Right forelimb (tissue), 1 donor: ENCODE measurements around the gene HS3ST5.
"Not testable (repeated sequence)": the region's sequence is repeated elsewhere in the genome, so short reads cannot be mapped to it uniquely, and the experiment has no call there.

ENCODE experiments used
- DNase-seq: peaks from one replicate; pipeline ENCODE4 v3.0.0-alpha.2; 2018

The HS3ST5 gene

DNA sequence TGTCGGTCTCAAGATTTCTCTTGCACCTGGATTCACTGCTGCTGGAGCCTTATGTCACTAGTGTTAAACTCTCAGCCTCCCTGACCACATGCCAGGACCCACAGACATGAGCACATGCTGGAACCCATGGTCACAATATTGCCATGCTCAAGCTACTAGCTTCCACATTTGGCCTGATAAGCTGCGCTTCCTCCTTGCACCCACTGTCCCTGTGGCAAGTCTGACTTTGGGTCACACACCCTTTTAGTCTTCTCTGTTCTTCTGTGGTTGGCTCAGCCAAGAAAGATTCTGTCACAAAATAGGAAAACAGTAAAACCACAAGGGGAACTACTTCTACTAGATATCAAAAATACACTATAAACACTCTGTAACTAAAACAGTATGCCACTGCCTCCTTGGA, 303.0 kb downstream of the HS3ST5 start:
- DNase-seq: no peak

- no peak for DNase-seq
Measured at GRCh38 chr6:114033606-114034005, 309.2 kb downstream of the HS3ST5 start.

DNA sequence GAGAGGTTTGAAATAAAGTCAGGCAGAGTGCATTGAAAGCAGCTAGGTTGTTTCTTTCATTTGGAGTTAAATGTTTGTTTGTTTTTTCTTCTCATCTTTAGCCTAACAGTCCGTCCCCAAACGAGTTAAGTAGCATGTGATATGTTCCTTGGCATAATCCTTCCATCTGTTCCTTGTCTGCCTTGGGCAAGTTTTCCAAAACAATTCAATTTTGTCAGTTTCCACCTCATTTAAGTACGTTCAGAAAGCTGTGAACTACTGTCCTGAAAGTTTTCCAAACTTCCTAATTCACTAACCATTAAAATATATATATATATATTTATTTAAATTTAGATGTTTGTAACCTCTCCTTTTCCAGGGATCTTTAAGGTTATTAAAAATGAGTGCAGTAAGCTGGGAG, 310.1 kb downstream of the HS3ST5 start:
- no peak for DNase-seq

- no peak for DNase-seq
Measured at GRCh38 chr6:114030767-114031166, 312.1 kb downstream of the HS3ST5 start.

DNA sequence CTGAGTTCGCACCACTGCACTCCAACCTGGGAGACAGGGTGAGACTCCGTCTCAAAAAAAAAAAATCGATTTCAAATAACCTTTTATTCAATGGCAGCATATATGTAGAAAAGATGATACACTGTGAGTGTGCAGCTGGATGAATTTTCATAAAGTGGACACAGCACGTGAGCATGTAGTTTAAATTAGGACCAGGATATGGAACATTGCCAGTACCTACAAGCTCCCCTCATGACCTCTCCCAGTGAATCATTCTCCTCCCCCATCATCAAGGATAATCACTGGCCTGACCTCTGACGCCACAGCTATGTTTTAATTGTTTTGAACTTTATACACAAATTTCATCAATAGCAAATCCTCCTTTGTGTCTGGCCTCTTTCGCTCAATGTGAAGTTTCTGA, 318.1 kb downstream of the HS3ST5 start:
- no peak for DNase-seq

- no peak for DNase-seq
Measured at GRCh38 chr6:114020196-114020595, 322.6 kb downstream of the HS3ST5 start.

- not testable (repeated sequence) for DNase-seq
Measured at GRCh38 chr6:114017146-114017545, 325.7 kb downstream of the HS3ST5 start.

- not testable (repeated sequence) for DNase-seq
Measured at GRCh38 chr6:114014106-114014505, 328.7 kb downstream of the HS3ST5 start.

GRCh38 chr6:114011486-114011885, 331.3 kb downstream of the HS3ST5 start:
- DNase-seq: not testable (repeated sequence)

- DNase-seq: no peak
Measured at GRCh38 chr6:114010540-114010939, 332.3 kb downstream of the HS3ST5 start.

DNA sequence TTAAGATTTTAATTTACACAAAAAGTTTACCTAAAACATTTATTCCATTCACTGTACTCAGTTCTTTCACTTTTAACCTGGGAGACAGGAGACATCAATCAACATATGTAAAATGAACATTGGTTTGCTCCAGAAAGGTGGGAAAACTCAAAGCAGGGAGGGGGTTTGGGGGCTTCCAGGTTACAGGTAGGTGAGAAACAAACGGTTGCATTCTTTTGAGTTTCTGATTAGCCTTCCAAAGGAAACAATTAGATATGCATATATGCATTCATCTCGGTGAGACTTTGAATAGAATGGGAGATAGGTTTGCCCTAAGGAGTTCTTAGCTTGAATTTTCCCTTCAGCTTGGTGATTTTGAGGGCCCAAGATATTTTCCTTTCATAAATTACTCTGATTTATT, 333.6 kb downstream of the HS3ST5 start:
- no peak for DNase-seq

DNA sequence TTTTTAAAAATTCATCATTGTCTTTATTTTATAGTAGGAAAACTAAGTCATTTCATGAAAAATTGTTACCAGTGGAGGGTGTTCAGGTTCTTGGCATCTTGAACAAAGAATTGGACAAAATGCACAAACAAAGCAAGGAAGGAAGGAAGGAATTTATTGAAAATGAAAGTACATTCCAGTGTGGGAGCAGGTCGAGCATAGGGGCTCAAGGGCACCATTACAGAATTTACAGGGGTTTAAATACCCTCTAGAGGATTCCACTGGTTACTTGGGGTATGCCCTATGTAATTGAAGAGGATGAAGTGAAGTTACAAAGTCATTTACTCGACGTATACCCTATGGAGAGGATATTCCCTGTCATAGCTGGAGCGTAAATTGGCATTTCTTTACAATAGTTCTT, 334.5 kb downstream of the HS3ST5 start:
- no peak for DNase-seq

GRCh38 chr6:114007516-114007915, 335.3 kb downstream of the HS3ST5 start:
- DNase-seq: no peak
